Omental fat pad (tissue), 4 donors: Measurements from ENCODE around the gene ITGB3. TPM values are rescaled to one million over a fixed set of nuclear protein-coding genes. Genes with fewer than 3 reads are reported as not detected.
"Not testable (repeated sequence)": the region's sequence is repeated elsewhere in the genome, so short reads cannot be mapped to it uniquely, and the experiment has no call there.

ENCODE experiments used
- ATAC-seq: fragments of 150-250 bp; one replicate; pipeline ENCODE4 v1.9.1; 2016; ENCODE audit warnings: mild to moderate bottlenecking, moderate library complexity; ENCODE audit not compliant: low FRiP score
- DNase-seq: peaks from one replicate; pipeline ENCODE4 v3.0.0-alpha.2; 2019; ENCODE audit warnings: low spot score
- CTCF ChIP-seq, 3 donors: fragments of 450-650 bp; IDR thresholded peaks; one replicate each; pipeline ENCODE4 v1.5.1; 2016 to 2017; ENCODE audit warnings: antibody characterized with exemption in 3 of 3, mild to moderate bottlenecking in 3 of 3, moderate library complexity in 2 of 3
- total RNA-seq, 4 donors: library from RNA; depleted of rRNA; stranded (reverse); fragments of >200 nt; gene quantifications; one replicate each; pipeline ENCODE4 v1.1.0, GENCODE V29; 2016

The ITGB3 gene
- total RNA-seq, 4 donors from 2014 or later, result 12.1 to 72.9 (median 17.5) TPM

- no peak for TF ChIP-seq CTCF (IDR thresholded peaks at IDR 0.05)
- DNase-seq, result no peak
- ATAC-seq, result no peak
Measured at GRCh38 chr17:47208744-47209488, 44.7 kb upstream of the ITGB3 start, which contains the start of gene MYL4. Gene MYL4 (plus strand): TSS chr17:47209348. CDS start chr17:47209423, 75 bp downstream.

- no peak for TF ChIP-seq CTCF (IDR thresholded peaks at IDR 0.05)
Measured at GRCh38 chr17:47209499-47209898, 44.1 kb upstream of the ITGB3 start.

GRCh38 chr17:47210105-47210504, 43.5 kb upstream of the ITGB3 start:
- no peak for TF ChIP-seq CTCF (IDR thresholded peaks at IDR 0.05)
- DNase-seq, result no peak
- ATAC-seq, result no peak

More at GRCh38 chr17:47209499-47209898, 44.1 kb upstream of the ITGB3 start:
- DNase-seq (no peak), ATAC-seq (no peak)

- TF ChIP-seq CTCF (IDR thresholded peaks at IDR 0.05), result no peak
- DNase-seq (no peak), ATAC-seq (no peak)
Measured at GRCh38 chr17:47210779-47211178, 42.8 kb upstream of the ITGB3 start.

GRCh38 chr17:47212458-47212857, 41.2 kb upstream of the ITGB3 start:
- no peak for TF ChIP-seq CTCF (IDR thresholded peaks at IDR 0.05)
- no peak for DNase-seq
- ATAC-seq, result no peak

- ATAC-seq (no peak), DNase-seq (no peak)
- TF ChIP-seq CTCF (IDR thresholded peaks at IDR 0.05), result no peak
Measured at GRCh38 chr17:47213540-47213939, 40.1 kb upstream of the ITGB3 start.

- ATAC-seq (no peak), DNase-seq (no peak)
- no peak for TF ChIP-seq CTCF (IDR thresholded peaks at IDR 0.05)
Measured at GRCh38 chr17:47214931-47215330, 38.7 kb upstream of the ITGB3 start.

GRCh38 chr17:47216821-47217220, 36.8 kb upstream of the ITGB3 start:
- not testable (repeated sequence) for DNase-seq, ATAC-seq

GRCh38 chr17:47217279-47217678, 36.3 kb upstream of the ITGB3 start:
- ATAC-seq, DNase-seq: not testable (repeated sequence)
